GM19240 (cell line): Measurements from ENCODE around the gene POLR1E.
A peak's percentile ranks its signal among the peaks of the same experiment; 100 is the strongest.
"Not testable (repeated sequence)": the region's sequence is repeated elsewhere in the genome, so short reads cannot be mapped to it uniquely, and the experiment has no call there.

ENCODE experiments used
- DNase-seq: peaks from one replicate; pipeline ENCODE4 v3.0.0; 2011; ENCODE audit warnings: low spot score; ENCODE audit not compliant: insufficient read length

POLR1E gene

DNA sequence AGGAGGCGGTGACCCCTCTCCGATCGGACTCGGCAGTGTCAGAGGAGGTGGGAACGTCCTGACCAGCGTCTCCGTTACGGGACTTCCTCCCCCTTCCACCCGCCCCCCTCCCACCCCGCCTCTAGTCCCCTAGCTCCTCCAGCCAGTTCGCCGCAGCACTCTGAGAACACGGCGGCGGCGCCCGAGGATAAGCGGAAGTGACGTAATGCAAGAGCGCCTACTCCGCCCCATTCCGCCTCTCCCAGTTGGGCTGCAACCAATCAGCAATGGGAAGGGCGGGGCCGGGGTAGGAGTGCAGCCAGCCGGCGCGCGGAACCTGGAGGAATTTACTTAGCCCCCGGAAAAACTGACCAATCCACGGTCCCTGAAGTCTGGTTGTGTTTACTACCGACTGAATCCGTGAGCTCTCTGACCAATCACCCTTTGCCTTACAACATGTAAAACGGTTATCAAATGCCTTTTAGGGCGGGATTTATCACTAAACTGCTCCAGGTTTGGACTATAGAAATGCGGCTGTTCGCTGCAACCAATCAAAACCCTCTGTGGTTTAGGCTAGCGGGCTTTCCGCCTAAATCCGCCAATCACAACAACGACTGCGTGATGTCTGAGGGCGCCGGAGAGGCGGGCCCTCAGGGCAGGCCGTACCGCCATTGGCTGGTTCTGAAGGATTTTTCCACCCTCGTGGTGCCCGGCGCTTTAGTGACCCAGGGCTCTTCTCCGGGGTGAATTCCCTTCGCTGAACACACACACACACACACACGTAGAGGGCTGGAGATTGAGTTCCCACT lies 20.3 kb upstream of the POLR1E start, which contains the start of gene ZBTB5:
Gene ZBTB5 (minus strand): TSS at position 202 of the 788 bp plus-strand sequence. CDS start 22,899 bp downstream, outside the sequence.
- DNase-seq = peak; percentile 76

- no peak for DNase-seq
Observed at GRCh38 chr9:37466037-37466709, 19.6 kb upstream of the POLR1E start.

DNA sequence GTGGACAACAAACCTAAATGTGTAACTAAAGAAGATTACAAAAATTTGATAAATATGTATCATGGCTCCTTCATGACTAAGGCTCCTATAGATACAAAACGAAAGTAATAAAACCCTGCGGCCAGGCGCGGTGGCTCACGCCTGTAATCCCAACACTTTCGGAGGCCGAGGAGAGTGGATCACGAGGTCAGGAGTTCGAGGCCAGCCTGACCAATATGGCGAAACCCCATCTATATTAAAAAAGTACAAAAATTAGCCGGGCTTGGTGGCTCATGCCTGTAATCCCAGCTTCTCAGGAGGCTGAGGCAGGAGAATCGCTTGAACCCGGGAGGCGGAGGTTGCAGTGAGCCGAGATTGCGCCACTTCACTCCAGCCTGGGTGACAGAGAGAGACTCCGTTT lies 18.2 kb upstream of the POLR1E start:
- DNase-seq = not testable (repeated sequence)

- no peak for DNase-seq
Observed at GRCh38 chr9:37468620-37469019, 17.1 kb upstream of the POLR1E start.

DNA sequence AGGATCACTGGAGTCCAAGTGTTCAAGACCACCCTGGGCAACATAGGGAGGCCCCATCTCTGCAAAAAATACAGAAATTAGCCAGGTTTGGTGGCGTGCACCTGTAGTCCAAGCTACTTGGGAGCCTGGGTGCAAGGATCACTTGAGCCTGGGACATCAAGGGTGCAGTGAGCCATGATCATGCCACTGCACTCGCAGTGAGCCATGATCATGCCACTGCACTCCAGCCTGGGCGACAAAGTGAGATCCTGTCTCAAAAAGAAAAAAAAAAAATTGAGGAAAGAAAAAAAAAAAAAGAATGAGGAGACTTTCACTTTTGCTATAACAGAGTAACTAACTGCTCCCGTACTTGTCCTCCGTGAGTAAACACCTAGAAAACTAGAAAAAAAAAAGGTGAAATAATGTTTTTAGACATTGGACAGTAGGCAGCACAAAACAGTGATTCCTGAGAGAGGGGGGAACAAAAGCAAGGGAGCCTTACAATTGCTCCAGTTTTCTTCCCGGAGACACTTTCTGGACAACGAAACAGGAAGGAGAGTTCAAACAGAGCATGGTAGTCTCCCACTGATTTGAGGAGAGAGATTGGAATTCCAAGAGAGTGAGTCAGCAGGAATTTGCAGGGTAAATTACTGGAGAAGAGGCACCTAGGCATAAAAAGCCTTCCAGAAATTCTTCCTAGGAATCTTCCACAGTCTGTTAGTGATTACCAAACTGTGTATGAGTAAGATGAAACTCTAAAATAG lies 13.6 kb upstream of the POLR1E start:
- no peak for DNase-seq

DNA sequence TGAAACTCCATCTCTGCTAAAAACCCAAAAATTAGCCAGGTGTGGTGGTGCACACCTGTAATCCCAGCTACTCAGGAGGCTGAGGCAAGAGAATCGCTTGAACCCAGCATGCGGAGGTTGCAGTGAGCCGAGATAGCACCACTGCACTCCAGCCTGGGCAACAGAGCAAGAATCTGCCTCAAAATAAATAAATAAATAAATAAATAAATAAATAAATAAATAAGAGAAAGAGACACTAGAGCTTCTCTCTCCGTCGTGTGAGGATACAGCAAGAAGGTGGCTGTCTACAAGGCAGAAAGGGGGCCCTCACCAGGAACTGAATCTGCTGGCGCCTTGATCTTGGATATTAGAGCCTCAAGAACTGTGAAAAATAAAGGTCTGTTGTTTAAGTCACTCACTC lies 11.8 kb upstream of the POLR1E start:
- not testable (repeated sequence) for DNase-seq

- no peak for DNase-seq
Observed at GRCh38 chr9:37474438-37474837, 11.3 kb upstream of the POLR1E start.

DNA sequence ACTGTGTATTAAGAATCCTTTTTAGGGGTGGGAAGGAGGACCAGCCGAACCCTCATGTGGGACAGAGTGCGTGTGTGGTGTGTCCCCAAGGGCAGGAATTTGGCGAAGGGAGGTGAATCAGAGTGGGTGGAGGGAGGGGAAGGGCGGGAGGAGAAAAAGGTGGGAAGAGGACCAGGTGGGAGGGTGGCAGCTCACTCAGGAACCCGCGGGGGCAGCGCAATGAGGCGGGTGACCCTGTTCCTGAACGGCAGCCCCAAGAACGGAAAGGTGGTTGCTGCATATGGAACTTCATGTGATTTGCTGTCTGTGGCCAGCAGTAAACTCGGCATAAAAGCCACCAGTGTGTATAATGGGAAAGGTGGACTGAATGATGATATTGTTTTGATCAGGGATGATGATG lies 8.8 kb upstream of the POLR1E start:
- DNase-seq = no peak

DNA sequence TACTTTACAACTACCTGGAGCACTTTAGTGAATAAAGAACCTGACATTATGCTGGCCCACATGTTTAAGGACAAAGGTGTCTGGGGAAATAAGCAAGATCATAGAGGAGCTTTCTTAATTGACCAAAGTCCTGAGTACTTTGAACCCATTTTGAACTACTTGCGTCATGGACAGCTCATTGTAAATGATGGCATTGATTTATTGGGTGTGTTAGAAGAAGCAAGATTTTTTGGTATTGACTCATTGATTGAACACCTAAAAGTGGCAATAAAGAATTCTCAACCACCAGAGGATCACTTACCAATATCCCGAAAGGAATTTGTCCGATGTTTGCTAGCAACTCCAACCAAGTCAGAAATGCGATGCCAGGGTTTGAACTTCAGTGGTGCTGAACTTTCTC lies 8.3 kb upstream of the POLR1E start:
- not testable (repeated sequence) for DNase-seq

GRCh38 chr9:37477987-37478619 lies 7.6 kb upstream of the POLR1E start:
- not testable (repeated sequence) for DNase-seq

- DNase-seq = no peak
Observed at GRCh38 chr9:37480759-37481158, 5.0 kb upstream of the POLR1E start.

- DNase-seq = no peak
Observed at GRCh38 chr9:37486256-37486615, 488 bp downstream of the POLR1E start.

DNA sequence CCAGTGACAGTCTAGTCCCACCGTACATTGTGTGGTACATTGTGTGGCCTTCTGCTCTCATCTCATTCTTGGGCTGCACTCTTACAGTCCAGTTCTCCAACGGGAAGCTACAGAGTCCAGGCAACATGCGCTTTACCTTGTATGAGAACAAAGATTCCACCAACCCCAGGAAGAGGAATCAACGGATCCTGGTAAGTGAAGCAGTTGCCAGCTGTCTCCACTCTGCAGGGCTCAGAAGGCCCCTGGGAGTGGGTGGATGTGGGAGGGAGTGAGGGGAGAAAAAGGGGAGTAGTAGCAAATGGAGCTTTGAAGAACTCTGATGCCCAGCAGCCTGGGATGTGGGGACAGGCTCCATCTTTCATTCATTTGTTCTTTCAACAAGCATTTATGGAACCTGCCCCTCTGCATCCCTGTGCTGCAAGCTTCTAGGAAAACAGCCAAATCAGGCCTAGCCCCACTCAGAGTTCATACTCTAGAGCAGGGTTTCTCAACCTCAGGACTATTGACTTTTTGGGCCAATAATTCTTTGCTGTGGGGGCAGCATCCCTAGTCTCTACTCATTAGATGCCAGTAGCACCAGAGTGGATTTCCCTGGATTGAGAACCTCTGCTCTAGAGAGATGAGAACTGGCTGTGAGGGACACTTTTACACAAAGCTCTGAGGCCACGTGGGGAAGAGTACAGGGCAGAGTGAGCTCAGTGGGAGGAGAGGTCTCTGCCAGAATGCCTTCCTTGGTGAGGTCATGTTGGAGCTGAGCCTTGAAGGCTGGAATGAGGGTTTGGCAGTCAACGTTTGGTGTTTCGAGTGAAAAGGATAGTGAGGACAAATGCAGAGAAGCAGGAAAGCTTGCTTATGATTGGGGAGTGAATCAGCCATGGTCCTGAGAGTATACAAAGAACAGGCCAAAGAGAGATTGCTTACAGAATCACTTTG lies 1.1 kb downstream of the POLR1E start:
- DNase-seq = no peak

DNA sequence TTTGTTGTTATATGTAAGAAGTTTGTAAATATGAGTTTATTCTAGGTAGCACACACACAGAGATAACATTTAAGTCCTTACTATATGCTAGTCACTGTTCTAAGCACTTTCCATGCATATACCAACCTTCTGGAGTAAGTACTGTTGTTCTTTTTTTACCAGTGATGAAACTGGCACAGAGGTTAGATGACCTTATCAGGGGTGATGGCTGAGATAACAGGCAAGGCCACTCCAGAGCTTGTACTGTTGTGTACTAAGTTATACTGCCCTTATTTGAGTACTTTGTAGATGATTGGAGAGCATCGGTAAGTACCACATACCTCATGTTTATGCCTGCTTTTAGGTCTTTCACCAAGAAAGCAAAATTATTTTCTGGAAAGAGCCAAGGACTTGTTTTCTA lies 6.2 kb downstream of the POLR1E start:
- no peak for DNase-seq

- no peak for DNase-seq
Observed at GRCh38 chr9:37495571-37495970, 9.8 kb downstream of the POLR1E start.

- no peak for DNase-seq
Observed at GRCh38 chr9:37496020-37496419, 10.3 kb downstream of the POLR1E start.

DNA sequence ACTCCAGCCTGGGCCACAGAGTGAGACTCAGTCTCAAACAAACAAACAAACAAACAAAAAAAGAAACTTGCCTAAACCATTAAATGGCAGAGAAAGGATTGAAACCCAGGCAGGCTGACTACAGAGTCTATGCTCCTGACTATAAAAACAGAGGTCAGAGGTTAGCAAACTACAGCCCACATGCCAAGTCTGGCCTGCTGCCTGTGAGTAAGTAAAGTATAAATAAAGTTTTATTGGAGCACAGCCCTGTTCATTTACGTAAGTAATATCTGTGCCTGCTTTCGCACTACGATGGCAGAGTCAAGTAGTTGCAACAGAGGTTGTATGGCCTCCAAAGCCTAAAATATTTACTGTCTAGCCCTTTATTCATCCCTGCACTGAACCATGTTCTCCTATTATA lies 11.6 kb downstream of the POLR1E start:
- no peak for DNase-seq

DNA sequence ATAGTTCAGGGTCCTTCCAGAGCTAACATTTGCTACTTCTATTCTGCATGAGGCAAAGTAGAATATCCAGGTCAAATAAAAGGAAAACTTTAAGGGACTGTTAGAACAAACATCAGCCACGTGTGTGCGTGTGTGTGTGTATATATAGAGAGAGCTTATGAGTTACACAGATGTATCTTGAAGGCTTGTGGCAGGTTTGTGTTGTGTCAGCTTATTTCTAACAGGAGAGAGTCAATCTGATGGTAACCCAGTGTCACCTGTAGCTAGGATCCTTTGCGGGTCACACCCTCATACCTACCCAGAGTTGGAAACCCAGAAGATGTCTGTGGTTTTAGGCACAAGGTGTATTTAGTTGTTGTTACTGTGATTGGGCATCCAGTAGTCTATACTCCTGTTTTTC lies 12.7 kb downstream of the POLR1E start:
- DNase-seq = no peak

GRCh38 chr9:37499297-37499696 lies 13.5 kb downstream of the POLR1E start:
- no peak for DNase-seq

DNA sequence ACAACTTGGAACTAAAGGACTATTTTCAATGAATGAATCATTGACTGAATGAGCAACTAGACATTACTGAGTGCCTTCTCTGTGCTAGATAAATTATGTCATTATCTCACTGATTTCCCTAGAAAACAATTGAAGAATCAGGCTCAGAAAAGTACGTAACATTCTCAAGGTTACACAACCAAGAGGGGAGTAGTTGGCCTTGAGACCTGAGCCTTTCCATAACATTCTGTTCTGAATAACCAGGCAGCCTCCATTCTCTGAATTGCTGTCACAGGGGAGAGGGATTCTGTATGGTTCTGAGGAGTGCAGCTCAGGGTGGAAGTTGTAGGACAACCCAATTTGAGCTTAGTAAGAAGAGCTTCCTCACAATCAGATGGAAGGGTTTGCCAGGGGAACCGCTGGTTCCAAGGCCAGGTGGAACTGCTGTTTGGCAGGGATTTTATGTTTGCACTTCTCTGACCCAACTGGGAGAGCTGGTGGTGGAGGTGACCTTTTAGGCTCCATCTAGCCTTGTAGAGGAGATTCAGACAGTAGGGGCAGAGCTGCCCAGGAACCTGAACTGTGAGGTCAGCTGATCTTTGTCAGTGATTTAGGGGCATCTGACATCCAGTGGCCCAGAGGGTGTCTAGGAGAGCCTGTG lies 16.3 kb downstream of the POLR1E start:
- DNase-seq = no peak
